Measurements from ENCODE around the gene COX8A.

COX8A gene

GRCh38 chr11:64015935-64016845 is 41.8 kb downstream of the COX8A start:
- peaks cover 19% of the 10 kb centered on the region; the same call in 1 of the 2 replicates for H3K27me3 ChIP-seq (ENCODE audit: insufficient read depth, low read length)
- no peaks in the 10 kb centered on the region for H3K4me1 ChIP-seq (ENCODE audit: insufficient read depth, low read length)
- no peaks in the 10 kb centered on the region for H3K9me3 ChIP-seq (ENCODE audit: insufficient read depth, low read depth, low read length)
- no peak overlapping the region for H3K4me3 ChIP-seq (ENCODE audit: low read length)
- H3K27ac ChIP-seq (ENCODE audit: low read depth, low read length) = no peak overlapping the region
- no peak overlapping the region for H3K9ac ChIP-seq (ENCODE audit: low read depth, low read length)
- WGBS = 92% methylated on average over 35 of the region's 35 CpGs
- no peaks in the 10 kb centered on the region for H3K36me3 ChIP-seq (ENCODE audit: insufficient read depth, low read length)

GRCh38 chr11:64017945-64018224 is 43.5 kb downstream of the COX8A start:
- Histone ChIP-seq H3K4me3 (ENCODE audit: low read length) (no peak overlapping the region), H3K9ac (ENCODE audit: low read depth, low read length) (no peak overlapping the region), H3K36me3 (ENCODE audit: insufficient read depth, low read length) (no peaks in the 10 kb centered on the region), H3K9me3 (ENCODE audit: insufficient read depth, low read depth, low read length) (no peaks in the 10 kb centered on the region), H3K4me1 (ENCODE audit: insufficient read depth, low read length) (0 out of 2 replicates have a peak, but pooled peaks cover 11% of the 10 kb centered on the region), H3K27ac (ENCODE audit: low read depth, low read length) (no peak overlapping the region), H3K27me3 (ENCODE audit: insufficient read depth, low read length) (peaks cover 11% of the 10 kb centered on the region; the same call in 1 of the 2 replicates)
- WGBS = 93% methylated on average over 7 of the region's 7 CpGs

- H3K4me1 ChIP-seq (ENCODE audit: insufficient read depth, low read length) = 0 out of 2 replicates have a peak, but pooled peaks cover 11% of the 10 kb centered on the region
- H3K9me3 ChIP-seq (ENCODE audit: insufficient read depth, low read depth, low read length) = no peaks in the 10 kb centered on the region
- no peak overlapping the region for H3K9ac ChIP-seq (ENCODE audit: low read depth, low read length)
- H3K4me3 ChIP-seq (ENCODE audit: low read length) = no peak overlapping the region
- peaks cover 11% of the 10 kb centered on the region; the same call in 1 of the 2 replicates for H3K27me3 ChIP-seq (ENCODE audit: insufficient read depth, low read length)
- no peak overlapping the region for H3K27ac ChIP-seq (ENCODE audit: low read depth, low read length)
- WGBS = 86% methylated on average over 8 of the region's 8 CpGs
- no peaks in the 10 kb centered on the region for H3K36me3 ChIP-seq (ENCODE audit: insufficient read depth, low read length)
Measured at GRCh38 chr11:64018310-64018709, 43.9 kb downstream of the COX8A start.

- Histone ChIP-seq H3K4me1 (ENCODE audit: insufficient read depth, low read length) (0 out of 2 replicates have a peak, but pooled peaks cover 11% of the 10 kb centered on the region), H3K4me3 (ENCODE audit: low read length) (no peak overlapping the region), H3K9ac (ENCODE audit: low read depth, low read length) (no peak overlapping the region), H3K9me3 (ENCODE audit: insufficient read depth, low read depth, low read length) (no peaks in the 10 kb centered on the region), H3K27ac (ENCODE audit: low read depth, low read length) (no peak overlapping the region), H3K36me3 (ENCODE audit: insufficient read depth, low read length) (no peaks in the 10 kb centered on the region), H3K27me3 (ENCODE audit: insufficient read depth, low read length) (peaks cover 11% of the 10 kb centered on the region; the same call in 1 of the 2 replicates)
- WGBS = 87% methylated on average over 27 of the region's 27 CpGs
Measured at GRCh38 chr11:64019106-64020037, 45.0 kb downstream of the COX8A start.

GRCh38 chr11:64020976-64021756 is 46.7 kb downstream of the COX8A start:
- 58% methylated on average over 22 of the region's 22 CpGs for WGBS
- Histone ChIP-seq H3K4me1 (ENCODE audit: insufficient read depth, low read length) (peaks cover 22% of the 10 kb centered on the region), H3K4me3 (ENCODE audit: low read length) (no peak overlapping the region), H3K9me3 (ENCODE audit: insufficient read depth, low read depth, low read length) (no peaks in the 10 kb centered on the region), H3K27me3 (ENCODE audit: insufficient read depth, low read length) (peaks cover 5% of the 10 kb centered on the region; the same call in 1 of the 2 replicates), H3K27ac (ENCODE audit: low read depth, low read length) (no peak overlapping the region), H3K36me3 (ENCODE audit: insufficient read depth, low read length) (no peaks in the 10 kb centered on the region), H3K9ac (ENCODE audit: low read depth, low read length) (no peak overlapping the region)

- H3K4me3 ChIP-seq (ENCODE audit: low read length) = no peak overlapping the region
- H3K27ac ChIP-seq (ENCODE audit: low read depth, low read length) = no peak overlapping the region
- H3K9me3 ChIP-seq (ENCODE audit: insufficient read depth, low read depth, low read length) = no peaks in the 10 kb centered on the region
- H3K4me1 ChIP-seq (ENCODE audit: insufficient read depth, low read length) = peaks cover 22% of the 10 kb centered on the region
- H3K9ac ChIP-seq (ENCODE audit: low read depth, low read length) = no peak overlapping the region
- WGBS = 11% methylated on average over 6 of the region's 10 CpGs
- no peaks in the 10 kb centered on the region for H3K36me3 ChIP-seq (ENCODE audit: insufficient read depth, low read length)
- peaks cover 5% of the 10 kb centered on the region; the same call in 1 of the 2 replicates for H3K27me3 ChIP-seq (ENCODE audit: insufficient read depth, low read length)
Measured at GRCh38 chr11:64021757-64022093, 47.3 kb downstream of the COX8A start.

GRCh38 chr11:64022125-64022784 is 47.8 kb downstream of the COX8A start:
- H3K4me1 ChIP-seq (ENCODE audit: insufficient read depth, low read length) = peaks cover 26% of the 10 kb centered on the region
- WGBS = 75% methylated on average over 14 of the region's 14 CpGs
- peaks cover 5% of the 10 kb centered on the region; the same call in 1 of the 2 replicates for H3K27me3 ChIP-seq (ENCODE audit: insufficient read depth, low read length)

GRCh38 chr11:64023712-64024710 is 49.6 kb downstream of the COX8A start:
- Histone ChIP-seq H3K9me3 (ENCODE audit: insufficient read depth, low read depth, low read length) (no peaks in the 10 kb centered on the region), H3K27me3 (ENCODE audit: insufficient read depth, low read length) (peaks cover 10% of the 10 kb centered on the region; the same call in 1 of the 2 replicates), H3K4me1 (ENCODE audit: insufficient read depth, low read length) (peaks cover 42% of the 10 kb centered on the region), H3K36me3 (ENCODE audit: insufficient read depth, low read length) (no peaks in the 10 kb centered on the region), H3K27ac (ENCODE audit: low read depth, low read length) (no peak overlapping the region), H3K4me3 (ENCODE audit: low read length) (no peak overlapping the region), H3K9ac (ENCODE audit: low read depth, low read length) (no peak overlapping the region)
- WGBS = 71% methylated on average over 20 of the region's 20 CpGs

More at GRCh38 chr11:64022125-64022784, 47.8 kb downstream of the COX8A start:
- Histone ChIP-seq H3K36me3 (ENCODE audit: insufficient read depth, low read length) (no peaks in the 10 kb centered on the region), H3K4me3 (ENCODE audit: low read length) (no peak overlapping the region), H3K9ac (ENCODE audit: low read depth, low read length) (no peak overlapping the region), H3K9me3 (ENCODE audit: insufficient read depth, low read depth, low read length) (no peaks in the 10 kb centered on the region), H3K27ac (ENCODE audit: low read depth, low read length) (no peak overlapping the region)

- peaks cover 16% of the 10 kb centered on the region for H3K27me3 ChIP-seq (ENCODE audit: insufficient read depth, low read length)
- H3K9me3 ChIP-seq (ENCODE audit: insufficient read depth, low read depth, low read length) = no peaks in the 10 kb centered on the region
- WGBS = 26% methylated on average over 4 of the region's 4 CpGs
- H3K36me3 ChIP-seq (ENCODE audit: insufficient read depth, low read length) = no peaks in the 10 kb centered on the region
- peaks cover 49% of the 10 kb centered on the region for H3K4me1 ChIP-seq (ENCODE audit: insufficient read depth, low read length)
- no peak overlapping the region for H3K4me3 ChIP-seq (ENCODE audit: low read length)
- no peak overlapping the region for H3K9ac ChIP-seq (ENCODE audit: low read depth, low read length)
- H3K27ac ChIP-seq (ENCODE audit: low read depth, low read length) = peak overlapping the region; percentile 48; the same call in 1 of the 2 replicates
Measured at GRCh38 chr11:64025205-64025604, 50.8 kb downstream of the COX8A start.

Measured in HUES64 (cell line).